NCI-H2227 (cell line): Measurements from ENCODE around the gene GPR107.

Experiments
- DNase-seq: peaks from one replicate; lab custom pipeline; 2025; ENCODE audit not compliant: unreplicated experiment; lab: John Stamatoyannopoulos, UW

GPR107 gene

DNA sequence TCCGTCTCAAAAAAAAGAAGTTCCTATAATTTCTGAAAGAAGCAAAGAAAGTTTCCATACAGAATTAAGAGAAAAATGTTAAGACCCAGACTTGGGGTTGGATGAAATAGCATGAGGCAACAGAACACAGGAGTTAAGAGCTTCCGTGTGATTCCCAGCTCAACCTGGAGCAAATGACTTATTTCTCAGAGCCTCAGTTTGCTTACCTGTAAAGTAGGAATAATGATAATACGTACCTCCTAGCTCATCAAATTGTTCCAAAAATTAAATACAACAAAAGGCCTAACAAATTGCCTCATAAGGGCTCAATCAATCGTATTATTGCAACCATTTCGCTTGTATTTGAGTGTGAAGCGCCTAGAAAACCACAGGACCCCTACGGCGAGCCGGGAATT, 600 bp upstream of the GPR107 start:
- no peak for DNase-seq

DNA sequence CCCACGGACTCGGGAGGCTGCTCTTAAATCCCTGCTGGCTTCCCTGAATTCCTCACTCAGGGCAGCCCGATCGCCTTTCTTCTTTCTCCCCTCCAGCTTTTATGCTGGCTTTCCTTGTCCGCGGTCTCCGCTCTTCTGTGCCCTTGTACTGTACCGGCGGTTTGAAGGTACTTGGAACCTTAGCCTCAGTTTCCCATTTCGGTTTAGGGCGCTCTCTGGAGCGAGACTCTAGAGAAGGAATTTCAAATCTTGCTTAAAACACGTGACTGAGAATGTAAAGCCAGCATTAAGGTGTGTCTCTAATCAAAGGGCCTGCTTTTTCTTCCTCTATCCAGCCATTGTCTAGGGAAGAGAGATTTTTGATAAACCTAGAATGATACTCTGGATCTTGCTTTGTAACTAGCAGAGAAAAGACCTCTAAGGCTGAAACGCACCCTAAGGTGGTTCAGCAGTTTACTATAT, 650 bp downstream of the GPR107 start:
- DNase-seq: no peak

DNA sequence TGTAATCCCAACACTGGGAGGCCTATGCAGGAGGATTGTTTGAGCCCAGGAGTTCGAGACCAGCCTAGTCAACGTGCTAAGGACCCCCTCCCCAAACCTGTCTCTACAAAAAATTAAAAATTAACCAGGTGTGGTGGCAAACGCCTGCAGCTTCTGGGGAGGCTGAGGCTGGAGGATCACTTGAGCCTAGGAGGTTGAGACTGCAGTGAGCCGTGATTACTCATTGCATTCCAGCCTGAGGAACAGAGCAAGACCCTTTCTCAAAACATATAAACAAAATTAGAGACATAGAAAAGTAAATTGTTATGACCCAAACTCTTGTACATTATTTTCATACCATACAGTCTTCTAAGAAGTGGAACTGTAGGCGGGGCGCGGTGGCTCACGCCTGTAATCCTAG, 1.1 kb downstream of the GPR107 start:
- DNase-seq: no peak

DNA sequence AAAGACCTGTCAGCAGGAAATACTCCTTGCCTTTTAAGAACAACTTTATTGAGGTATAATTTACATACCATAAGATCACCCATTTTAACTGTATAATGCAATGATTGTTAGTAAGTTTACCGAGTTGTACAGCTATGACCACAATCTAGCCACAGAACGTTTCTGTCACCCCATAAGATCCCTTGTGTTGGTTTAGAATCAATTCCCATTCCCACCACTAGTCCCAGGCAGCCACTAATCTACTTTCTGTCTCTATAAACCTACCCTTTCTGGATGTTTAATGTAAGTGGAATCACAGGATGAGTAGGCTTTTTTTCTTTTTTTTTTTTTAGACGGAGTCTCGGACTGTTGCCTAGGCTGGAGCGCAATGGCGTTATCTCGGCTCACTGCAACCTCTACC, 4.4 kb downstream of the GPR107 start:
- no peak for DNase-seq

DNA sequence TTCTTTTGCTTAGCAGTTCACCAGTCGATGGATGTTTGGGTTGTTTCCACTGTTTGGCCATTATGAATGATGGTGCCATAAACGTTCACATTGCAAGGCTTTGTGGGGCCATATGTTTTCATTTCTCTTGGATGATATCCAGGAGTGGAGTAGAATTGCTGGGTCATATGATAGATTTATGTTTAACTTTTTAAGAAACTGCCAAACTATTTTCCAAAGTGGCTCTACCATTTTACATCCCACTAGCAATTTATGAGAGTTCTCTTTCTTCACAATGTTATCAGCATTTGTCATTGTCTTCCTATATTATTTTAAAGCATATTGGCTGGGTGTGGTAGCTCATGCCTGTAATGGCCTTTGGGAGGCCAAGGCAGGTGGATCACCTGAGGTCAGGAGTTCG, 5.2 kb downstream of the GPR107 start:
- DNase-seq: no peak

DNA sequence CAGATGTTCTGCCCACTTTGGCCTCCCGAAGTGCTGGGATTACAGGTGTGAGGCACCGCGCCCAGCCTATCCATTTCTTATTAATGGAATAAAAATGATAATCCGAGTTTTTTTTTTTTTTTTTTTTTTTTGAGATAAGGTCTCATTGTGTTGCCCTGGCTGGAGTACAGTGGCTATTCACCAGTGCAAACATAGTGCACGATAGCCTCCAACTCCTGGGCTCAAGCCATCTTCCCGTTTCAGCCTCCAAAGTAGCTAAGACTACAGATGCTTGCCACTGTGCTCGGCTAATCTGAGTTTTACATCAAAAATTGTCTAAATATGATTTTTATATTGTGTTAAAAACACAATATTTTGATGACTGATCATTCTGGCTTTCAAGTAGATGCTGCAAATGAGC, 6.6 kb downstream of the GPR107 start:
- DNase-seq: no peak

DNA sequence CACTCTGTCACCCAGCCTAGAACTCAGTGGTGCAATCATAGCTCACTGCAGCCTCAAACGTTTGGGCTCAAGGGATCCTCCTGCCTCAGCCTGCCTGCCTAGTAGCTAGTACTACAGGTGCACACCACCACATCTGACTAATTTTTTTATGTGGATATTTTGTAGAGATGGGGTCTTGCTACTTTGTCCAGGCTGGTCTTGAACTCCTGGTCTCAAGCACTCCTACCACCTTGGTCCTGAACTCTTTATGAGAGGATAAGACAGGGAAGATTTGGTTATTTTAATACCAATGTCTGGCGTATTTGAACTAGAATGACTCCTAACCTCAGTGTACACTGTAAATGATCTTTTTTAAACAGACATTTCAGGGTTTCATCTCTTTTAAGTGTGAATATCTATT, 9.0 kb downstream of the GPR107 start:
- DNase-seq: no peak

DNA sequence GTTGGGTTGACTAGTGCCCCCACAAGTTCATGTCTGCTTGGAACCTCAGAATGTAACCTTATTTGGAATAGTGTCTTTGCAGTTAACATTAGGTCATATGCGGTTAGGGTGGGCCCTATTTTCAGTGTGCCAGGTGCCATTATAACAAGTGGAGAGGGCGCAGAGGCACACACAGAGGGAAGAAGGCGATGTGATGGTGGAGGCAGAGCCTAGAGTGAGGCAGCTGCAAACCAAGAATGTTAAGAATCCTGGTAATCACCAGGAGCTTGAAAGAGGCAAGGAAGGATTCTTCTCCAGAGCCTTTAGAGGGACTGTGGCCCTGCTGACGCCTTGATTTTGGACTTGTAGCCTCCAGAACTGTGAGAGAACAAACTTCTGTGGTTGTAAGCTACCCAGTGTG, 10.9 kb downstream of the GPR107 start:
- DNase-seq: no peak

DNA sequence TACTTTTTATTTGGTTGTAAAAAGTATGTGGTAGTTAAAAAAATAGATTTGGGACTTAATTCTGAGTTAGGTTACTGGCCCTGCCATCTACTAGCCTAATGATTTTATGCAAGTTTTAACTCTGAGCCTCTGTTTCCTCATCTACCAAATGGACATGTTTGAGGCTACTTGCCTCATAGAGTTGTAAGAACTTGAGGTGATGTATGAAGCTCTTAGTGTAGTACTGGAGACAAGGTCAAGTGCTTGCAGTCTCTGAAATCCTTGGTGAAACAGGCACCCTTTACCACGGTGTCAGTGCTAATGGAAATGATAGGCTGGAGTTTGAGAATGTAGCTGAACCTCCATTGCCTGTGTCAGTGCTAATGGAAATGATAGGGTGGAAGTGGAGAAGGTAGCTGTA, 15.3 kb downstream of the GPR107 start:
- no peak for DNase-seq

DNA sequence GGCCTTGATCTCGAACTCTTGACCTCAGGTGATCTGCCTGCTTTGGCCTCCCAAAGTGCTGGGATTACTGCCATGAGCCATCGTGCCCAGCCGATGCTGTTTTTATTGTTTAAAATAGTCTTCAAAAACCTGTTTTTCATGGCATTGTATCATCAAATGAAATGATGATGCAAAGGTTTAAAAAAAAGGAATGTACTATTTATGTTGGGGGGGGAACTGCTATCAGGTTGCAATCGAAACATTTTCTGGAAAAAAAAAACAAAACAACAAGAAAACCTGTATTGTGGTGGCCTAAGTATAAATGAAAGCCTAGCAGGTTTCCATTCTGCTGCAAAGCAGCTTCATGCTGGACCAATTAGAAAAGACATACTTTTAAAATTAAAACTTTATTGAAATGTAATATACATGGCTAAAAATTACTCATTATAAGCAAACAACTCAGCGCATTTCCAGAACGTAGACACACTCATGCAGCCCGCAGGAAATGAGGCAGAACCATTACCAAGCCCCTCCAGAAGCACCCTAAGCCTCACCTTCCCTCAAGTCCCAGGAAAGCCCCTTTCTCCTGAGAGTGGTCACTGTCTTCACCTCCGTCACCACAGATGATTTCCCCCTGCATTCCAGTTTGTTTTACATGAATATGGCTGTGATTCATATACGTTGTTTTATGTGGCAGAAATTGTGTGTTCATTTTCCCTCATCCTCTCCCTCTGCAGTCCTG, 19.0 kb downstream of the GPR107 start:
- no peak for DNase-seq

DNA sequence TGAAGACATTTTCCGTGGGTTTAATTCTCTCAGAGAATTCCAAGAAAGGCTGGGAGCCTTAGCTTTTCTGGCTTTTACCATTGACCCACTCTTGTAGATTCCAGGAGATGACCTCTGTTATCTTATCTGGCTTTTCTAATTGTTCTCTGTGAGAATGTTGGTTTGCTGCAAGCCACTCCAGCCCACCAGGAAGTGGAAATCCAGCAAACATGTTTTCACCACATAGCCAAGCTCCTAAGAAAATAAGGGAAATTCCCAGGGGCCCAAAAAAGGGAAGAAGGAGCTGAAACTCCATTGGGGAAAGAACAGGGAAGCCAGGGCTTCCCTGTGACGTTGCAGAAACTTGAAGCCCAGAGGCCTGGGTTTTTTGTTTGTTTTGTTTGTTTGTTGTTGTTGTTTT, 19.7 kb downstream of the GPR107 start:
- no peak for DNase-seq

DNA sequence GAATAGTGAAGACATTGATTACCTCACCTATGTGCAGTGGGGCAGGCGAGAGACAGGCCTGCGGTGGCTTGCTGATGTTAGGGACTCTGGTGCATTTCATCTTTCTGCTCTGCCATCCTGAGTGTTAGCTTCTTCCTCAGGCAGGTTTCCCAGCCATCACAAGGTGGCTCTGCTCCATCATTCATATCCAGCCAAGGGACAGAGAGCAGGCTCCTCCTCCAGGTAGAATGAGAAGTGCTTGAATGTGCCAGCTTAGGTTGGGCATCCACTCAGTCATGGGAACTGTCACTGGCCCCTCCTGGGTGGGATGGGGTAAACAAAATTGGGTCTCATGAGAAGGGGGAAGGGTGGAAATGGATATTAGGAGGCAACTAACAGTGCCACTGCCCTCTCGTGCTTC, 24.8 kb downstream of the GPR107 start:
- no peak for DNase-seq

DNA sequence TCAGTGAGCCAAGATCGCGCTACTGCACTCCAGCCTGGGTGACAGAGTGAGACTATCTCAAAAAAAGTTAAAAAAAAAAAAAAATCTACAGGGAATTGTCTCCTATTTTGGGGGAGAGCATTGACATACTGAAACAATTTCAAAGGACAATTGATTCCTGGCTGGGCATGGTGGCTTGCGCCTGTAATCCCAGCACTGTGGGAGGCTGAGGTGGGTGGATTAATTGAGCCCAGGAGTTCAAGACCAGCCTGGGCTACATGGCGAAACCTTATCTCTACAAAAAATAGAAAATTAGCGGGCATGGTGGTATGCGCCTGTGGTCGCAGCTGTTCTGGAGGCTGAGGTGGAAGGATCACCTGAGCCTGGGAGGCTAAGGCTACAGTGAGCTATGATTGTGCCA, 30.6 kb downstream of the GPR107 start:
- no peak for DNase-seq

DNA sequence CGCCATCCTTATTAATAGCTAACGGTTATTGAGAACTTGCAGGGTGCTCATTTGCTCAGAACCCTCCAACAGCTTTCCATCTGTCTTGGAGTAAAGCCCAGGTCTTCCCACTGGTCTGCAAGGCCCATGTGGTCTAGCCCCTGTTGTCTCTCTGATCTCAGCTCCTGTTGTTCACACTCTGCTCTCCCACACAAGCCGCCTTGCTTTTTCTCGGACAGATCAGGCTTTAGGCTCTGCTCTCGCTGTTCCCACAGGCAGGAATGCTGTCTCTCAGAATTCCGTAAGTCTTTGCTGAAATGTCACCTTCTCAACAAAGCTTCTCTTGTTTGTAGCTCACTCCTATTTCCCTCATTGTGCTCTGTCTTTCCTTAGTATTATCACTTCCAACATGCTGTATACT, 34.3 kb downstream of the GPR107 start:
- no peak for DNase-seq

DNA sequence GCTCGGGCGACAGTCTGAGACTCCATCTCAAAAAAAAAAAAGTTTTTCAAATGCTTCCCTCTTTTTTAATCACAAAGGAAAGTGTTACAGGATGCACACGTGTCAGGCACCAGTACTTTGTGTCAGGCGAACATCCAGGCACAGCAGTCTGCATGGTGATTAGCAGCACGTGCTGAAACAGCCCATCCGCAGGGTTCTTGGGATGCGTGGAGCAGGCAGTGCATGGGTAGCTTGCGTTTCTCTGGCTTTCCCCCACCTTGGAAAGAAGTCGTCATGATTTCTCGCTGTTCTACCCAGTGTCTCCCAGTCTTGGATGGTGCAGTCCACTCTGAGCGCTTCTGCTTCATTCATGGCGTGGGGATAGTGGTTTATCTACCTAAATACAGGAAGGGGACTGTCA, 35.4 kb downstream of the GPR107 start:
- no peak for DNase-seq

DNA sequence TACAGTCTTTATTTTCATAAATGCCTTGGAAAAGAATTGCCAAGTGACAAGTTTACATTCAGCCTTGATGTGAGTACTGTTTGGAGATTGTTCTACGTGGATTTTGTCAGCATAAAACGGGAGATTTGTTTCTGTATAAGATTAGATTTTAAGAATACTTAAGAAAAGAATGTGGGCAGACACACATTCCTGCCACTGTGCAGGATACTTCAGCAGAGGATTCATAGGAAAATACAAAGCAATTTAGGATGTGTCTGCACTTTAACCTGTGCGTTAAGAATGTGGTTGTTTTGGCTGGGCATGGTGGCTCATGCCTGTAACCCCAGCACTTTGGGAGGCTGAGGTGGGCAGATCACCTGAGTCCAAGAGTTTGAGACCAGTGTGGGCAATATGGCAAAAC, 37.2 kb downstream of the GPR107 start:
- no peak for DNase-seq

DNA sequence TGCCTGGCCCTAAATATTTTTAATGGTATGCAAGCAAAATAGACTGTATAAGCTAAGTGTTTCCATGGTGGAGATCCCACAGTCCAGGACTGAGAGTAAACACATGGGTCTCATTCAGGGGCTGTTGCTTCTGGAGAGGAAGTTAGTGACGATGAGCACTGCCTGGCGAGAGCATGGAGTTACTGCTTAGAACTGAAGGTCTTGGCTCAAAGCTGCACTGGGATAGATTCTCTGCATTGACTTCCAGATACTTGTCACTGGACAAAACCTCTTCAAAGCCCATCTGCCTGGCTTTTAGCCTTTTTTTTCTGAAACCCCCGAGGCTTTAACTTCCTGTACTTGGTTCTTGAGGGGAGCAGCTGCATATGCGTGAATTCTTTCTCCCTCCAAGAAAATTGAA, 39.2 kb downstream of the GPR107 start:
- no peak for DNase-seq

DNA sequence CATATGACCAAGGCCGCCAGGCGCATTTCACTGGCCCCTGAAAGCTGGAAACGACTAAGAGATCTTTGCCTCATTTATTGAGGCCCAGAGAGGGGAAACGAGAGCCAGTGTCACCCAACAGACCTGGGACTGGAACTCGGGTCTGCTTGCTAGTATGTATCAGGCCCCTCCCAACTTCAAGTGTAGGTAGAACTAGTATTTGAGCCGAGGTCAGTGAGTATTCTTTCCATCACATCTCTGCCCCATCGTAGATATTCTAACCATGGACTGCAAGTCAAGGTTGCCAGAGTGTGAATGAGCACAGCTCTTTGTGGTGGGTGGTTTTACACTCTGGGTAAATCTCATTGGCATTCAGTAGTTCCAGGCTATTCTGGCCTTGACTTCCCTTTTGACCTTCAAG, 42.2 kb downstream of the GPR107 start:
- no peak for DNase-seq

DNA sequence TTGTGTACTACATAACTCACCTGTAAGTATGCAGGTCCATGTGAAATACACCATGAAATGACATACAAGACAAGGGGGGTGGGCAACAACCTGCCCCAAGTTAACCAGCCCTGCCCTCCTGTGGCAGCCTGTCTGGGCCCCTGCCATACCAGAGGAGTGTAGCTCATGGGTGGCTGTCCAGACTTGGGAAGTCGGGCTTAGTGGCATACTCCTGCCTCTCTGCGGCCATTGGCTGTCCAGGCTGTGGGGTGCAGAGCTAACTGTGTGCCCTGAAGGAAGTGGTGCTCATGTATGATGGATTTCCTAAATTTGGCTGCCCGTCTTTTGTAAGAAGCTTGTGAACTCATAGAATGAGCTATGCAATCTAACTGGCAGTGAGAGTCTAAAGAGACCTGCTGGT, 47.0 kb downstream of the GPR107 start:
- no peak for DNase-seq

DNA sequence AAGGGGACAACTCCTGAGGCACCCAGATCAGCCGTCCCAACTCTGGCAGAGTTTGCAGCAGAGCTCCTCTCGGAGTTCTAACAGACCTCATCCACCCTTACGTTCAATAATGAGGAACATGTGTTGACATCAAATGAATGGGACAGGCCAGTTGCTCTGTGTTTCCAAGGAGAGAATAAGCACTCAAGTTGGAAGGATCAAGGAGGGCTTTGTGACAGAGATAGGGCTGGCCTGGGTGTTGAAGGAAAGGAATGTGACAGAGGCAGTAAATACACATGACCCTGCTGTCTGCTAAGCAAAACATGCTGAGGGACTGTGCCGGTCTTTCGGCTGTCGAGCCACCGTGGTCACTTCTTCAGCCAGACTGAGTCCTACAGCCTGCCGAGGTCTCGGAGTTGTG, 48.2 kb downstream of the GPR107 start:
- DNase-seq: no peak

DNA sequence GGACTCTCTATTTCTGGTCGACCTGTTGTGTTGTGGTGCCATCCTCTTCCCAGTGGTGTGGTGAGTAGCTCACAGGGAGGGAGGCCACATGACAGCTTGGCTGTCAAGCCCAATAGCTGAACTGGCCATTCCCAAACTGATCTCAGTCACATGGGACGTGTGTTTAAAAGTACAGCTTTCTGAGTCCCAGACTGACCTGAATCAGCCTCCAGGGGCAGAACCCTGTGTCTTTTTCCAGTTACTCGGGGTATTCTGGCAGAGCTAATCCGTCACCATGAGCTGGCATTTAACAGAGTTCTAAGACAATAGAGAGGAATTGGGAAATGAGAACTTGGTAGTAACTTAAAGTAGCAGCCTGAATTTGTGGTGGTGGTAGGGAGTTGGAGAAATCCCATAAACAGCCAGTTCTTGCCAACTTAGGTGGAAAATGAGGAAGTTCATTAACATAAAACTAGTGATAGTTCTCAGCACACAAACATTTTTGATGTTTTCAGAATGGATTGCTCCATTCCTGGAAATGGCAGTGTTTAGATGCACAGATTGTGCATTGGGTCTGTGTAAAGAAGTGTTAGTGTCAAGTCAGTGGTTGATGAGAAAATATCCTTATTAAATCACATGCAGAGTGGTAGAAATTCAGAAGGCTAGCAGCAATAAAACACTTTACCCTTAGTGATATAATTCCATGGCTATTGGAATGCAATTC, 50.9 kb downstream of the GPR107 start:
- DNase-seq: no peak

DNA sequence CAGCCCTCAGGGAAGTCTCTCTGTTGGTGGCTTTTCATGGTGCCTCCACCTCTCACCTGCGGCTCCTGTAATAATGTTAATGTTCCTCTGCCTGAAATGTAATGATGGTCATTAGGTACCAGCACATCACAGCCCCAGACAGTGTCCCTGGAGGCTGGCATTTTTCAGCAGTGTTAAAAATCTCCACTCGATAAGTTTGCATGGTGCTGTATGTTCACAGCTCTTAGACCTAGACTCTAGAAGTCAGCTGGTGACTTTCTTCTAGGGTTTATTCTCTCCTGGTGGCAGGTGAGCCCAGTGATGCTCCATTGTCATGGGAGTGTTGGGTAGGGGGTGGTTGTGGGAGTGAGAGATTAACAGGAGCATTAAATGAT, 53.1 kb downstream of the GPR107 start:
- DNase-seq: no peak
